ENCODE results near the gene XRCC2.
A peak's percentile ranks its signal among the peaks of the same experiment; 100 is the strongest.

XRCC2 gene

DNA sequence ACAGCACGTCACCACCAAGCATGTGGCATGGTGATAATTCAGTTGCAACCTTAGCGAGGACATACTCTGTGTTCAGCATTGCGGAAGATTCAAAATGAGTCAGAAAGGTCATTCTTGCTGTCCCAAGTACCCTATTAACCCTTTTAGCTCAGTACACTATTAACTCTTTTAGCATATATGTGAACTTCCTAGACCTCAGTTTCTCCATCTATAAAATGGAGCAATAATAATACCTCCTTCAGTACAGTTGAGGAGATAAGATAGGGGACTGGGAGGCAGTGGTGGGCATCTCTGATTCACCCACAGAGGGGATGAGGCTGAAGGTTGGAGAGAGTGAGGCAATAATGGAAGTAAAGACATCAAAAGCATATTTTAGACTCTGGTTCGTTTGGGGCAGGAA is 67.3 kb downstream of the XRCC2 start:
- DNase-seq, result no peak

DNA sequence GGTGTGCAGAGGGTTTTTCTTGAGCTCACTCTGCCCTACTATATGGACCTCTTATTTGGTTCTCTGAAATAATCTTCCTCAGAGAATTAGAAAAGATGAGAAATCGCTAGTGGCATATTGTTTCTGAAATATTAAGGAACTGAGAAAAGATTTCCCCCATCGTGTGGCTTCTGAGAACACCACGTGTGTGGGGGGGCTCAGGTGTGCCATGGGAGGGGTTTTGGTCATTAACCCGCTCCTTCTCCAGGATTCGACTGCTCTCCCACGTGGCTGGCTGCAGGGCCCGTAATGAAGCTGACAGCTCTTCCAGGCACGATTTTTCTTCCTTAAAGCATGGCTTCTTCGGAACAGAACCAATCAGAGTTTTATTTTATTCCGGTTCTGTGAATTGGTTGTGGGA is 67.7 kb downstream of the XRCC2 start:
- DNase-seq, result no peak

DNA sequence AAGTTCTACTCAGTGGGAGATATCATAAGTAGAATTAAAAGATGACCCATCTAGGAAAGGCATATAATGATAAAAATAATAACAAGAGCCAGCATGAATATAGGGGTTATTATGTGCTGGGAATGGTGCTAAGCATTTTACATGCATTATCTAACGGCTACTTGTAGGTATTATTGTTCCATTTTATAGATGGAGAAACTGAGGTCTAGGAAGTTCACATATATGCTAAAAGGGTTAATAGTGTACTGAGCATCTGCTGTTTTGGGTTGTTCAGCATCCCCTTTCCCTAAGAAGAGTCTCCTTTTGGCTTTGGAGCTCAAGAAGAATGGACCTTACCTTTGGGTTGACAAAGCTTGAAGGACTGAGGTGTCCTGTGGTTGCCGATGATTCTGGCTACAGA is 68.9 kb downstream of the XRCC2 start:
- no peak for DNase-seq

DNA sequence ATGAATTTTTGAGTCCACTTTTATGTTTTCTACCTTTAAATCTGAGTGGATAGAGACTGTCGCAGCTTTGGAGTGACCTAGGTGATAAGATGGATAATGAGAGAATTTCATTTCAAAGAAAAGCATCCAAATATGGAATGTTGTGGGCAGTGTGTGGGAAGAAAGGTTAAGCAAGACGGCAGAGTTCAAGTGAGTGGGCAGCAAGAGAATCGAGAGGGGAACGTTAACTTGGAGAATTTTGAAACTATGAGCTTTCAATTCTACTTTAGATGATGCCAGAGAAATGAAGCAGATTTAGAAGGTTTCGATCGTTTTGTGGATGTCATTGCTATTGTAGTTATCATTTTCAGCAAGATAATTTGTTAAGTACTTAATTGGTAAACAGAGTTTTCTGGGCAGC is 73.0 kb downstream of the XRCC2 start:
- peak in 2 of 3 donors; percentile 17 to 37 for DNase-seq

DNA sequence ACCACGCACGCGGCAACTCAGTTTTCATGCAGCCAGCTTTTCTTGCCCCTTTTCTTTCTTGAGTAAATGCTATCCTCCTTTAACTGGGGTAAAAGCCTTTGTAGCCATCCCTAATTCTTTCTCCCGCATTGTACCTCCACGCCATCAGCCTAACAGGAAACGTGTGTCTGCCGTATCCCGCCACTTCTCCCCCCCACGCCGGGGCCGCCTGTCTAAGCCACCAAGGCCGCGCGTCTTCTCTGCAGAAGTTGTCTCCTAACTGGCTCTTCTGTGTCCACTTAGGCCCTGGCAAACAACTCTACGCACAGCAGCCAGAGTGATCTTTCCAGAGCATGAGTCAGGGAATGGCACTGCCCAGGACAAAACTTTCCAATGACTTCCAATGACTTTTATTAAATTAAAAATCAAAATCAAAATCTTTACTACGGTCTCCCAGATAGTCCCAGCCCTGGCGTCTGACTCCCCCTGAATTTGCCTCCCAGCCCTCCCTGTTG is 74.6 kb downstream of the XRCC2 start:
- no peak for DNase-seq

DNA sequence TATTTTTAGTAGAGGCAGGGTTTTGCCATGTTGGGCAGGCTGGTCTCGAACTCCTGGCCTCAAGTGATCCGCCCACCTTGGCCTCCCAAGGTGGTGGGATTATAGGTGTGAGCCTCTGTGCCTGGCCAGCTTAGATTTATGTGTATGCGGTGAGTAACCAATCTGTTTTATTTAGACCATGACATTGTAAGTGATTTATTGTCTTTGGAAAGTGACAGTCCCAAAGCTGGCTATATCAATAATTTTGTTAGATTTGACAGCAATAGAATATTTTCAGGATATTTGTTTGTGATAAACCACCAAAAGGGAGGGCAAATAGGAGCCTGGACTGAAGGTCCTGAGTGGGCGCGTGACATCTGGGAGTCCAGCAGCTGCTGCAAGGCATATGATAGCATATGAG is 75.7 kb downstream of the XRCC2 start:
- DNase-seq, result no peak

DNA sequence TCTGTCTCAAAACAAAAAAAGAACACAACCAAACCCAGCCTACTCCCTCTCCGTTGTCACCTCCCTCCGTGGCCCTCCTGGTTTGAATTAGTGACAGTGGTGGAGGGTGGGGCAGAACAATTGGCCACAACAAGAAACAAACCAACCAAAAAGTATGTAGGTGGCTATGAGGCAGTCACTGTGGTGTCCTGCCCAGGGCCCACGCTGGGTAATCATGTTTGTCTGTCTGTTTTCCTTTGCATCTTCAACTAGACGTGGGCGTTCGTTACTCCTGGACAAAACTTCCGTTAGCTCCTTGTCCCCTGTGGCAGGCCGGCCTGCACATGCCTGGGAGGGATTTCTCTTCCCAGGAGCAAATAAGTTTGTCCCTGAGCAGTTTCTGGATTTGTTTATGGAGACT is 78.4 kb downstream of the XRCC2 start:
- no peak for DNase-seq

DNA sequence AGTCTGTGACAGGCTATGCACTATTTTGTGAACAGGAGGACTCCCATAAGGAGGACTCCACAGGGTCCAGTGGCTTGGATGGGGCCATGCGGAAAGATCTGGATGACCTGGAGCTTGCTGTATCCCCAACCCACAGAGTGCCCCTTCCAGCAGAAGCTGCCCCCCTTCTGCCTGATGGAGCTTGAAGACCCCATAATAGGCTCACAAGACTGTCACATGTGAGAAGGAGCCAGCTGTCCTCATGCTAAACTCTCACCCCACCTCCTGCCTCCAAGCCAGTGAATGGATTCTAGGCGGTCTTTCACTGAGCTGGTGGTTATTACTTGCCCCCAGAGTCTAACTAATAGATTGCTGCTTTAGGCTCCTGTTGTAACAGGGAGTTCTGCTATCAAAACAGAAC is 79.1 kb downstream of the XRCC2 start:
- DNase-seq, result no peak
